NCI-H2196 treated with DMSO at 0.1 percent for 48 hours (cell line): Measurements from ENCODE around the gene ALG12.
"Not testable (repeated sequence)": the region's sequence is repeated elsewhere in the genome, so short reads cannot be mapped to it uniquely, and the experiment has no call there.

ENCODE experiments used
- DNase-seq: peaks from one replicate; lab custom pipeline; 2025; ENCODE audit not compliant: unreplicated experiment; lab: John Stamatoyannopoulos, UW

The ALG12 gene

DNA sequence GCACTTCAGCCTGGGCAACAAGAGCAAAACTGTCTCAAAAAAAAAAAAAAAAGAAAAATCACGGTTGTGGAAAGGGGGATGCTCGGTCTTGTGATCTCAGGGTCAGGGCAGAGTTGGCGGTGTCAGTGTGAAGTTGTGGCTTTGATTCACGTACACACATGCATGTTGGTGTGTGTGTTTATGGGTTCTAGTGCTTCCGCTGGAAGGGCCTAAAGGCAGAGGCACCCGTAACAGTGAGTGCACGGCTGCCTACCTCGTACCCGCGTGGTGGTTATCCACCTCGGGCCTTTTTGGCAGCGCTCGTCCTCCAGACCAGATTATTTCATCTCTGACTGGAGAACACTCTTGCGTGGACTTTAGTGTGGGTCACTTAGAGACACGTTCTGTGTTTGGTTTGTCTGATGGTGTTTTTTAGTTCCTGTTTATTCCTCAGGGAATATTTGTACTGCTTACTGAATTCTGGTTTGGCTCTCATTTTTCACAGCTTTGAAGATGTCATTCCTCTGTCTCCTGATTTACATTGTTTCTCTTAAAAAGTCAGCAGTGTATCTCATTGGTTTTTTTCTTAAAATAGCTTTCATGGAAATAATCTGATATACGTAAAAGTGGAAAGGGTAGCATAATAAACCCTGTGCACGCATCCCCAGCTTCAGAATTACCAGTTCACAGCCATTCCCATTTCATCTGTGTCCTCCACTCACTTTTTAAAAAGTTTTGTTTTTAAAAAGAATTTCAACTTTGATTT, 49.0 kb downstream of the ALG12 start:
- no peak for DNase-seq

DNA sequence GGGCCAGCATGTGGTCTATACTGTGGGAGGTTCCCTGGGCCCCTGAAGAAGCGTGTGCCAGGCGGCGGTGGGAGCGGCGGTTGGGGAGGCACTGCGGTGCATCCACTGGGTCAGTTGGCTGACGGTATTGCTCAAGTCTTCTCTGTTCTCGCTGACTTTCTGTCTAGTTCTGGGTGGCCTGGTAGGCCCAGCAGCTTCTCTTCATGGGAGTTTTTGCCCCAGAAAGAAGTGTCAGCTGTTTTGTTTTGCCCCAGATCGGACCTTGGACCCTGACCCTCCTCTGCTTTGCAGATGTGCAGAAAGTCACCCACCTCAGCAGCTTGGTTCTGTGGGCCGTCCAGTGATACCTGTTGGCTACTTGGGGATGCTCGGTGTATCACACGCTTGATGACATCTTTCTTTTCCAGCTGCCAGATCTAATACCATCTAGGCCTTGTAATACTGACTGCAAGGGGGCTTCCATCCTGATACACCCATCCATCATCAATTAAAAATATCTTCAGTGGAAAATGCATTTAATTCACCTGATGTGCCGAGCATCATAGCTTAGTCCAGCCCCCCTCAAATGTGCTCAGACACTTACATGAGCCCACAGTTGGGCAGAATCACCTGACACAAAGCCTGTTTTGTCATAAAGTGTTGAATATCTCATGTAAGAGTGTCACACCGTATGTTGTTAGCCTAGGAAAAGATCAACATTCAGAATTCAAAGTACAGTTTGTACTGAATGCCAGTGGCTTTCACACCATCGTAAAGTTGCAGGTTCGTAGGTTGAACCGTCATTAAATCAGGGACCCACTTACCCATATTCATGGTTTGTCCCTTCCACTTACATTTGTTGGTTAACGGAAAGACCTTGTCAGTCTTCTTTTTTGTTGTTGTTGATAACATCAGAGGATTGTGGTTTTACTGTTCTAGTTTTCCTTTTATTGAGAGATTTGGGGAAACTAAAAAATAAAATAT, 50.7 kb downstream of the ALG12 start:
- no peak for DNase-seq

DNA sequence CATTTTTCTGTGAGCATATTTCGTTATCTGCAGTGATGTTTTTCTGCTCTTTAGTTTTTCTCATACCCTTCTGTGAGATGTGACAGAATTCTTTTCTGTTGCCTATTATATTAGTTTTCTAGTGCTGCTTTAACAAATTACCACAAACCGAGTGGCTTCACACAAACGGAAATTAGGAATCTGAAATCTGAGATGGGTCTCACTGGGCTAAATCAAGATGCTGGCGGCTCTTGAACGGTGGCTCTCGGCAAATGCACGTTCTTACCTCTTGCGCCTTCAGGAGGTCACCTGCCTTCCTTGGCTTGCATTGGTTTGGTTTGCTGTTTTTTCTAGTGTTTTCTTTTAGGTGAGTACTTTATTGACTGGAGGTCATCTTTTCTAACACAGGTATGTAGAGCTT, 51.6 kb downstream of the ALG12 start:
- no peak for DNase-seq

DNA sequence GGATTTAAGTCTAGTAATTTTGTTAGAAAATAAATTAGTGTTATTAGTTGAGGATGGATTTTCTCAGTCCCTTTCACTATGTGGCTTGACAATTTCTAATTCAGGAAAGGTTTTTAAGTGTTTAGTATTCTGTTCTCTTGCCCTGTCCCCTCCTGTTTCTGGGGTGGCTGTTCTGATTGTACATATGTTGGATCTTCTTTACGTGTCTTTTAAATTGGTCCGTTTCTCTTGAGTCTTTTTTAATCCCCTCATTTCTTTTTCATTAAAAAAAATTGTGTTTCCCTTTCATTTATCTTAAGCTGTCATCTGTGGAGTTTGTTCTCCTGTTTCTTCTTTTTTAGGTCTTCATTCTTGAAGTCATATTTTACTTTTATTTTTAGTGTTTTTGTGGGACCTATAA, 52.1 kb downstream of the ALG12 start:
- DNase-seq: no peak

DNA sequence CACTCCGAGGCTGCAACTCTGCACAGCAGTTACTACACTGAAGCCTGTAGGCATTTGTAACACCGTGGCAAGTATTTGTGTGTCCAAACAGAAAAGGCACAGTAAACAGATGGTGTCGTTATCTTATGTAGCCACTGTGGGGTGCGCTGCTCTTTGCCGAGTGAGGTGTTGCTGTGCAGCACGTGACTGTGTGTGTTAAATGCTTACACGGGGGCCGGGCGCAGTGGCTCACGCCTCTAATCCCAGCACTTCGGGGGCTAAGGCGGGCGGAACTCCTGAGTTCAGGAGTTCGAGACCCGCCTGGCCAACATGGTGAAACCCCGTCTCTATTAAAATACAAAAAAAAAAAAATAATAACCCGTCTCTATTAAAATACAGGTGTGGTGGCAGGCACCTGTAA, 53.1 kb downstream of the ALG12 start:
- no peak for DNase-seq

DNA sequence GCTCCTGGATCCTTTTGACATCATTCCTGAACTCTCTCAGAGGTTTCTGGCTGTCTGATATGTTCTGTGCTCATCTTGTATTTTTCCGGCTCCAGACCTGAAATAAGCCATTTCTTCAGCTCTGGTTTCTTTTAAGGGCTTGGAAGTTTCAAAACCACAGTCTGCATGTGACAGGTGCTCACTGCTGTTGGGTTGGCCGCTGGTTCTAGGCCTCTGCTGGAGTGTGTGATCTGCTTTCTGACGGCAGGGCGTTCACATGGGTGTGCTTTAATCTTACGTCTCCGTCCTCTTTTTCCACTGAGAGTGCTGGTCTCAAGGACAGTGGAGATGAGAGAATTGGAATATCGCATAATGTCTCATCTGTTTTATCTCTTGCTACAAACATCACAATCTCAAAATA, 54.3 kb downstream of the ALG12 start:
- DNase-seq: no peak

DNA sequence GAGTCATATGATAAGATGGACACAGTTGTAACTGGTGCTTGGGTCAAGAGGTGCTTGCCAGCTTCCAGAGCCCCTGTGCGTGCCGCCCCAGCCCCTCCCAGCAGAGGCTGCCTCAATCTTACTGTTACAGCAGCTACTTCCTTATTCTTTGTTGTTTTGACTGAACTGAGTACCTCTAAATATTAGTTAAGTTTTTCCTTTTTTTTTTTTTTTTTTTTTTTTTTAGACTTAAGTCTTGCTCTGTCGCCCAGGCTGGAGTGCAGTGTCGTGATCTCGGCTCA, 55.8 kb downstream of the ALG12 start:
- DNase-seq: no peak

DNA sequence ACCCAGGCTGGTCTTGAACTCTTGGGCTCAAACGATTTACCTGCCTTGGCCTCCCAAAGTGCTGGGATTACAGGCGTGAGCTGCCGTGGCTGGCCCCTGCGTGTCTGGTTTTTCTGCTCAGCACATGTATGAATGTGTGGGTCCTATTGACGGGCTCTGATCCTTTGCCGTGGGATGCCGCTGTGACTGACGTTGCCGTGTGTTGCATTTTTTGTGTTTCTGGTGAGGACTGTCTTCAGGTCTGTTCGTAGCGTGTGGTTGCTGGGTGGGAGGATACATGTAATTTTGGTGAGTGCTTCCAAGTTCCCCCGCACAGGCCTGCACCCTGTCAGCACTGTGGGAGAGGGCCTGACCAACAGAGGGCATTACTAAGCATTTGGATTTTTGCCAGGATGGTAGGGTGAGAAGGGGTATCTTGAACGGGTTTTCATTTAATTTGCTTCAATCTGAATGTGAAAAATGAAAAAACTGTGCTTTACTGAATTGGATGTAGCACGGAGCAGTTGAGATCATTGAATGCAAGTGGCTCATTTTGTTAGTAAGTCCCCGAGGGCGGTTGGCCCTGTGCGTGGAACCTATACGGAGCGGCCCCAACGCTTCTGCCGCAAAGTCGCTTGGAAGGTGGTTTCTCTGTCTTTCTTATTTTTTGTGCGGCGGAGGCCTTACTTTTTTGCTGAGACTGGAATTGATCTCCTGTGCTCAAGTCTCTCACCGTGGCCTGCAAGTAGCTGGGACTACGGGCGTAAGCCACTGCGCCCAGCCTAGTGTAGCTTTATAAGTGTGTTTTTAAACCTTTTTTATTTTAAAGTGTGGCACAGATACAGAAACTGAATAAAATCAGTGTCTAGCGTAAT, 56.4 kb downstream of the ALG12 start:
- no peak for DNase-seq

DNA sequence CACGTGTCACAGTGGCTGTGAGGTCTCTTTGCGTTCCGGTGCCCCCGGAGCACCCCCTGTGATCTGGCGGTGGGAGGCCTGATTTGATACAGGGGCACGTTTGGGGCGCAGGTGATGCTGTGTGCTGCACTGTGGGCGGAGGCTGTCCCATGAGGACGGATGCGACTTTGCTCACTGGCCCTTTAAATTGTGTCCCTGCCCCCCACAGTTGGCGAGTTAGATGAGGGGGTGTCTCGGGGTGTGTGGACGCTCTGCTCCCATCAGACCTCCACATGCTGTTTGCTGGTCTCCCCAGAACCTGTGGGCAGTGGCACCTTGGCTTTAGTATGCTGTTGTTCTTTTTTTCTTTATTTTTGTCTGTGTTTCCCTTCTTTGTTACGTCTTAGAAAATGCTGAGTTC, 59.4 kb downstream of the ALG12 start:
- DNase-seq: no peak

DNA sequence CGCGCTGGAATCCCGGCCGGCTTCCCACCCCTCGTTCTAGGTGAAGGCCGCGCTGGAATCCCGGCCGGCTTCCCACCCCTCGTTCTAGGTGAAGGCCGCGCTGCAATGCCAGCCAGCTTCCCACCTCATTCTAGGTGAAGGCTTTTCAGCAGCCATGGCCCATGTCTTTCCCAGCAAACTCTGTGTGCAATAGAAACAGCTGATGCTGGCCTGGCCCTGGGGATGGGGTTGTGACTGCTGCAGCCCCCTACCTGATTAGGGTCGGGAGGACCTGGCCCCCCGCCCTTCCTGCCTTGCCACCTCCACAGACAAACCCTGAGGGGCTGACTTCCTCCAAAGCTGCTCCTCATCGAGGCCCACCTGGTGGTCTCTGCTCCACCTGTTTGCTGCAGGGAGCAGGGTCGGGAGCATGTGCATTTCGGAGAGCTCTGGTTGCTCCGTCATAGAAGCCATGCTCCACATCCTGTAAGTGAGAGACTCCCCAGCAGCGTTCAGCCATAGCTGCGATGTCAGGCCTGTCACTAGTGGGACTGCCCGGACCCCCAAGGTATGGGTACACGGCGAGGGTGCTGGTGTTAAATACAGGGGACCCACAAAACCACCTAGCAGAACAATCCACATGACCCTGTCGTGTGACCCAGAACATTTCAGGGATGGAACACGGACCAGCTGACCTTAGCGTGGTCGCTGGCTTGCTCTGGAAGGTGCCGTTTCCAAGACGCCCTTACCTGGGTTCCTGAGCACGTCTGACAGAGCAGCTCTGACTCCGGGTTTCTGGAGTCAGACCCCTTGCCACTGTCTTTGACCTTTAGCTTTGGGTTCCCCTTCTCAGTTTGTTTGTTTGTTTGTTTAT, 61.2 kb downstream of the ALG12 start:
- no peak for DNase-seq

DNA sequence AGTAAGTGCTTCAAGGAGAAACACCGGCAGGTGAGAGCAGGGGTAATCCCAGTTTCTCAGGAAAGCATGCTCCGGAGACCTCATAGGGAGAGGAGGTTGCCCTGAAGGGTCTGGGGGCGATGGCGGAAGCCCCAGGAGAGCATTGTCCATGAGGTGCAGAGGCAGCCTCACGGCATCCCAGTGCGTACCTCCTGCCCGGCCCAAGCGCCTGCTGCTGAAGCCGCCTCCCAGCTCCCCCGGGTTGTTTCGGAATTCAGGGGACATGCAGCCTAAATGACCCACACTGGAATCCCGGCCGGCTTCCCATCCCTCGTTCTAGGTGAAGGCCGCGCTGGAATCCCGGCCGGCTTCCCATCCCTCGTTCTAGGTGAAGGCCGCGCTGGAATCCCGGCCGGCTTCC, 61.9 kb downstream of the ALG12 start:
- no peak for DNase-seq

DNA sequence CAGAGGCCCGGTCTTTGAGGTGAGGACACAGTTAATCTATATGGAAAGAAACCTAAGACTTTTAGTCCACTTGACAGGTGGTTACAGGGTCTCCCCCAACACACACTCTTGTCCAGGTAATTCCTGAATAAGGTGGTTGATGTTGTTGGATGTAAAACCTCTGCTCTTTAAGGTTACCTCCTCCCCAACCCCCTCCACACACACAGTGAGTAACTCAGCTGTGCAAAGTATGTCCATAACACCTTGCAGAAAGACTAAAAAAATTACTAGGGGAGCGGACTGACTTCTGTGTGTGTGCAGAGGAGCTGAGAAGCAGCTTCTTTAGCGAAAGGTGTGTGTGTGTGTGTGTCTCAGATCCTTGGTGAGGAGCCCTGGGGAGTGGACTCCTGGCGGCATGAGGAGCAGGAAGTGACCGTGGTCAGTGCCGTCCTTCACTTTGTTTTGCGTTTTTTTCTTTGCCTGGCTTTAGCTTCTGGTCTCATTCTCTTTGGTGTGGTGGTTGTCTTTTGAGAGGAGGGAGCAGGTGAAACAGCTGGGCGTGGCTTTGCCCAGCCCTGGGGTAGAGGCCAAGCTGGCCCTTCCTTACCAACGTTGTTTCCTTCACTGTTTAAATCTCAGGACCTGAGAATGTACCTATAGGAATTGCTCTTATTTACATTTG, 62.9 kb downstream of the ALG12 start:
- DNase-seq: no peak

DNA sequence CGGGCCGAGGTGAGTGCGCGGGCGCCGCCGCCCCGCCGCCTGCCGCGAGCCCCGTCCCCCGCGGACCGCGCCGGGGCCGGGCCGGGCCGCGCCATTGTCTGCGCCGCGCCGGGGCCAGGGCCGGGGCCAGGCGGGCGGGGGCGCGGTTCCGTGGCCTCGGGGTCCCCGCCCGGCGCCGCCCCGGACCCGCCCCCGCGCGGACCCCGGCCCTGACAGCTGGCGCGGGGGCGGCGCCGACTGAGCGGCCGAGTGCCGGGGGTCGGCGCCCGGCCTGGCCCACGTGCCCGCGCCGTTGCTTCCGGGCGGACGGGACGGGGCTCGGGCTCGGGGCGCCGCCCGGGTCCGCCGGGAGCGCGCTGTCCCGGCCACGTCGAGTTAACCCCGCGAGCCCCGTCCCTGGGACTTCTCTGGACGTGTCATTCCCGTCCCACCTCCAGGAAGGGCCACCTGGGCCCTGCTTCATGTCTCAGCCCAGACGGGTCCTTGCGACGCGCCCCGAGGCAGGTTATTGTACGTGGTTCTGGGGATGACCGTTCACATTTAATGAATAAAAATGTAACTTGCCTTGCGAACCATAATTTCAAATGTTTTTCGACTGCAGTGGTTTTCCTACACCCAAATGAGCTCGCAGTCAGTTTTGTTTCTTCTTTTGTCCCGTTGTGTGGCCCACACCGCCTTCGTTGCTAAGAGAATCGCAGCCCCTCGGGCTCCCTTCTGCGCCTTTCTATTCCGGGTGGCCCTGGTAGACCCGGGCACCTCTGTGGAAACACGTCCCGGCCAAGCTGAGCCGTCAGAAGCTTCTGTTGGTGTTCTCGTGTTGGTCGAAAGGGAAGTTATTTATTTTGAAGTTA, 64.0 kb downstream of the ALG12 start:
- DNase-seq: no peak

DNA sequence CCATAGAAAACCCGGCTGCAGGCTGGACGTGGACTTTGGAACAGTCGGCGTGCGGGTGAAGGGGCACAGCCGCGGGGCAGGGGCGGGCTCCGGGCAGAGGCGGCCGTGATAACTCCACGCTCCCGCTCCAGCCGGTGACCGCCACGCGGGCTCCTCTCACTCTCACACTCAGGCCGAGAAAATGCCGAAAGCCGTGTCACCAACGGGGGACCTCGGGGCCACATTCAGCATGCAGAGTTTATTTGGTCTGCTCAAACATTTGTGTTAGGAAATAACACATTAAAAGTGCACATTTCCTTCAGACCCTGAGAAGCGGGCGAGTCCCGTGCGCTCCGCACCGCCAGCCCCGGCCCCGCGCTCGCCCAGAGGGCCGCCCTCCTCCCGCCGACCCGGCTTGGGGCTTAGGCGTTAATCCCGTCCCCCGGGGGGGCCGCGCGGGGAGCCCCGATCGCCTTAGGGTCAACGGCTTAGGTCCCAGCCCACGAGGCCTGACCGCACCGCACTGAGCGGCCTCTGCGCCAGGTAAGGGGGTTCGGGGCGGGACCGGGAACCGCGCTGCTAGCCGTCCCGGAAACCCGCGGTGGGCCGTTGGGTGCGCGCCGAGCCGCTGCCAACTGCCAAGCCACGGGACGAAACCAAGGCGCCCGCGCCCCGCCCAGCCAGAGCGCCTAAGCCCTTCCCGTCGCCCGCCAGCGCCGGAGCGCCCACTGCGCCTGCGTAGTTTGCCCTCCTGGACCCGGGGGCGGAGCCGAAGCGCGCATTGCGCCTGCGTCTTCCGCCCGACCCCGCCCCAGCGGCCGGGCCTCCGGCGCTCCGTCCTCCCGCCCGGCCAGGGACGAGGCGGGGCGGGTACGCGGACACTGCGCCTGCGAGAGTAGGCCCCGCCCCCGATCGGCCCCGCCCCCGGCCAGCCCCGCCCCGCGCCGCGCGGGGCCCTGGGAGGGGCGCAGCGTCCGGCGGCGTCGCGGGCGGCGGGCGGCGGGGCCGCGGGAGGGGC, 65.0 kb downstream of the ALG12 start, which contains the start of gene ZBED4:
TSS of gene ZBED4 (plus strand) at position 947 of the 997 bp plus-strand sequence. CDS start 29,819 bp downstream, outside the sequence.
- DNase-seq: peak; percentile 68

DNA sequence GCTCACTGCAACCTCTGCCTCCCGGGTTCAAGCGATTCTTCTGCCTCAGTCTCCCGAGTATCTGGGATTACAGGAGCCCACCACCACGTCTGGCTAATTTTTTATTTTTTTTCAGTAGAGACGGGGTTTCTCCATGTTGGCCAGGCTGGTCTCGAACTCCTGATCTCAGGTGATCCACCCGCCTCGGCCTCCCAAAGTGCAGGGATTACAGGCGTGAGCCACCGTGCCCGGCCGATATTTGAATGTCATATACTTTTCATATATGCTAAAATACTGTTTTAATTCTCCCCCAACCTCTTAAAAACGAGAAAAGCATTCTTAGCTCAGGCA, 65.7 kb downstream of the ALG12 start:
- not testable (repeated sequence) for DNase-seq

DNA sequence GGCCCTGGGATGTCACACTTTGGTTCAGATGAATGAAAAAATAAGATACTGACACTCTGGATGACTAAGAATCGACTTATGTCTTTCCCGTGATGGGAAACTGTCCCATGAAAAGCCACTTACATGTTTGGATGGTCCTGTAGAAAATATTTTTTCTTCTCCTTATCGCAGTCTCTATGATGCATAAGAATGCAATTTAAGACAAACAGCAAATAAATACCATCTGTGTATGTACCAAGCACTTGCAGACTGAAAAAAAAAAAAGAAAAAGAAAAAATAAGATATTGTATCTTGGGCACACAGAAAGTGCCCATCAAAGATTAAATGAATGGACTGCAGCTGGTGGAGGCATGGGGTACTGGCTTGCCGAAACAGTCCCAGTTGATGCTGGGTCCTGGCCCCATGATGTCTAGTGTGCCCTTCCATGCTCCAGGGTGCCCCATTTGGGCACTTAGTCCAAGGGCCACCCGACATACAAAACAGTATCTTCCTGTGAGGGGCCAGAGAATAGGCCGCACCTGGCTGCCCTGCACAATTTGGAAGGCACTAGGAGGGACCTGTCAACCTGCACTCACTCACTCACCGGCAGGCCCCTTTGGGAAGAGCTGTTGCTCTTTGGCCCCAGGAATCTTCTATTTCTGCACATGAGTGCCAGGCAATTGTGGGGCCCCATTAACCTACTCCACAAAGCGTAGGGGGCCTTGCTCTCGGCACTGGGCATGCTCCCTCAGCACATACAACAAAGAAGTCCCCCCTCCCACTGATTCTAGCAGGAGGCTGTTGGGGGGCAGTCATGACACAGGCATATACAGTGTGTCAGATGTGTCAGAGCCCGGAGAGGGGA, 67.1 kb downstream of the ALG12 start:
- no peak for DNase-seq
